Esophagus squamous epithelium (tissue), 5 donors: ENCODE results near the gene WSB2. TPM values are rescaled to one million over a fixed set of nuclear protein-coding genes. Genes with fewer than 3 reads are reported as not detected.

Experiments used
- DNase-seq: peaks from one replicate; lab custom pipeline; 2025; lab: John Stamatoyannopoulos, UW
- H3K27ac ChIP-seq, 4 donors: fragments of 200-600 bp; sonication (generic); one replicate each; pipeline ENCODE4 v1.5.1; 2016 to 2019; ENCODE audit warnings: mild to moderate bottlenecking in 1 of 4
- H3K27me3 ChIP-seq, 4 donors: fragments of 200-600 bp; sonication (generic); 1 replicate in 3 of 4; 2 replicates in 1 of 4; pipeline versions ENCODE4 v1.5.1 to v1.6.0; 2017 to 2021; ENCODE audit warnings: antibody characterized with exemption in 1 of 4
- H3K36me3 ChIP-seq, 3 donors: fragments of 200-600 bp; sonication (generic); one replicate each; pipeline ENCODE4 v1.5.1; 2016 to 2019
- H3K4me1 ChIP-seq, 3 donors: fragments of 200-600 bp; sonication (generic); one replicate each; pipeline ENCODE4 v1.5.1; 2017 to 2019
- H3K4me3 ChIP-seq, 4 donors: fragments of 200-600 bp; sonication (generic); 1 replicate in 3 of 4; 2 replicates in 1 of 4; pipeline ENCODE4 v1.5.1; 2016 to 2019; ENCODE audit warnings: mild to moderate bottlenecking in 2 of 4, moderate library complexity in 1 of 4
- H3K9me3 ChIP-seq, 3 donors: fragments of 200-600 bp; sonication (generic); one replicate each; pipeline ENCODE4 v1.5.1; 2016 to 2019
- POLR2A ChIP-seq, 4 donors: fragments of 450-650 bp; IDR thresholded peaks; one replicate each; pipeline ENCODE4 v1.6.1; 2017; ENCODE audit warnings: antibody characterized with exemption in 4 of 4, mild to moderate bottlenecking in 4 of 4, moderate library complexity in 3 of 4
- WGBS, 2 donors: methylation state at CpG; one replicate each; pipeline ENCODE4 v1.1.5; 2018; 5-methylcytosine and 5-hydroxymethylcytosine counted together
- intact Hi-C: fragments of 100-400 bp; cut with DNase I; formaldehyde crosslinking; loops from one replicate; pipeline ENCODE4 v1.15.0; 2022
- total RNA-seq, 4 donors: library from RNA; depleted of rRNA; stranded (reverse); fragments of >200 nt; gene quantifications; one replicate each; pipeline ENCODE4 v1.1.0, GENCODE V29; 2016
- TF ChIP-seq, protein P1 (sequence below), 6 experiments: fragments of 450-650 bp in 4 of 6; fragments of 200-600 bp in 2 of 6; sonication (generic) in 2 of 6; IDR thresholded peaks; one replicate each; pipeline ENCODE4 v1.5.1; 2016 to 2019; ENCODE audit warnings: antibody characterized with exemption in 6 of 6, mild to moderate bottlenecking in 4 of 6, moderate library complexity in 4 of 6
- donor health status: DM: yes; HTN: yes; CAD: no.

The WSB2 gene
- 10 to 100 TPM; 67.5 to 79.5 (median 74.1) TPM for total RNA-seq

DNA sequence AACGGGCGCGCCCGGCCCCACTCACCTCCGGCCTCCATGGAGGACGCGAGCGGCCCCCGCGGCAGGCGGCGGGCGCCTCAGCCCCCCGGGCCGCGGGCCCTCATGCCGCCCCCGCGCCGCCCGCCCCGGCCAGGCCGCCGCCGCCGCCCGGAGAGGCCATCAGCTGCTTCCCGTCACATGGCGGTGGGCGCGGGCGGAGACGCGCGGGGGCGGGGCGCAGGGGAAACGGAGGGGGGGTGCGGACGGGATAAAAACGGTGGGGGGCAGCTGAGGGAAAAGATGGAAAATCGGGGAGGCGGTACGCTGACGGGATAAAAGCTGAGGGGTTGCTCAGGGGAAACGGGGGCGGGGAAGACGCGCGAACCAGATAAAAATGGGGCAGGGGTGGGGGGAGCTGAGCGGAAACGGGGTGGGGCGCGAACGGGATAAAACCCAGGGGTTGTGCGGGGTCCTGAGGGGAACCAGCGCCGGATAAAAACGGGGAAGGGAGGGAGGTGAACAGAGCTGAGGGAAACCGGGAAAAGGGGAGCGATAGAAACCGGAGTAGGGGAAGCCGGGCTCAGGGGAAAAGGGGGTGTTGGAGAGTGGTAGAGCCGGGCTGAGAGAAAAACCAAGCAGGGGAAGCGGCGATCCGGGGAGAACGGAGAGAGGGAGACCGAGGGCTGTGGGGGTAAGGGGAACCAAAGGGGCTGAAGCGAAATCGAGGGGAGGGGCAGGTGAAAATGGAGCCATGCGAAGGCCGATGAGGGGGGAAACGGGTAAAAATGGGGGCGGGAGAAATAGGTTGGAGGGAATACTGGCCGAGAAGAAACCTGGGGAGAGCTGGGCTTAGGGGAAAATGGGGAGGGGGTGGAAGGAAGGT lies at the start of gene WSB2:
Gene WSB2 (minus strand): TSS at position 169 of the 862 bp plus-strand sequence. CDS start 131 bp downstream, at position 38.
- no peak for TF ChIP-seq POLR2A (IDR thresholded peaks at IDR 0.05)
- TF ChIP-seq, protein P1, sequence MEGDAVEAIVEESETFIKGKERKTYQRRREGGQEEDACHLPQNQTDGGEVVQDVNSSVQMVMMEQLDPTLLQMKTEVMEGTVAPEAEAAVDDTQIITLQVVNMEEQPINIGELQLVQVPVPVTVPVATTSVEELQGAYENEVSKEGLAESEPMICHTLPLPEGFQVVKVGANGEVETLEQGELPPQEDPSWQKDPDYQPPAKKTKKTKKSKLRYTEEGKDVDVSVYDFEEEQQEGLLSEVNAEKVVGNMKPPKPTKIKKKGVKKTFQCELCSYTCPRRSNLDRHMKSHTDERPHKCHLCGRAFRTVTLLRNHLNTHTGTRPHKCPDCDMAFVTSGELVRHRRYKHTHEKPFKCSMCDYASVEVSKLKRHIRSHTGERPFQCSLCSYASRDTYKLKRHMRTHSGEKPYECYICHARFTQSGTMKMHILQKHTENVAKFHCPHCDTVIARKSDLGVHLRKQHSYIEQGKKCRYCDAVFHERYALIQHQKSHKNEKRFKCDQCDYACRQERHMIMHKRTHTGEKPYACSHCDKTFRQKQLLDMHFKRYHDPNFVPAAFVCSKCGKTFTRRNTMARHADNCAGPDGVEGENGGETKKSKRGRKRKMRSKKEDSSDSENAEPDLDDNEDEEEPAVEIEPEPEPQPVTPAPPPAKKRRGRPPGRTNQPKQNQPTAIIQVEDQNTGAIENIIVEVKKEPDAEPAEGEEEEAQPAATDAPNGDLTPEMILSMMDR (IDR thresholded peaks at IDR 0.05) = no peak
- 0 to 1% methylated on average over 32 to 35 of the region's 76 CpGs for WGBS, 2 donors
- Histone ChIP-seq H3K36me3 (no peaks in the 10 kb centered on the region), H3K4me3 (peak within 1 kb of the TSS; percentile 77 to 93 (median 88)), H3K27me3 (no peaks in the 10 kb centered on the region), H3K27ac (peak within 1 kb of the TSS; percentile 97 to 100 (median 99)), H3K4me1 (peaks cover 13 to 61% (median 16%) of the 10 kb centered on the region in 3 donors), H3K9me3 (no peaks in the 10 kb centered on the region)
- peak; percentile 8 for DNase-seq
- intact Hi-C loops = no loop called here

DNA sequence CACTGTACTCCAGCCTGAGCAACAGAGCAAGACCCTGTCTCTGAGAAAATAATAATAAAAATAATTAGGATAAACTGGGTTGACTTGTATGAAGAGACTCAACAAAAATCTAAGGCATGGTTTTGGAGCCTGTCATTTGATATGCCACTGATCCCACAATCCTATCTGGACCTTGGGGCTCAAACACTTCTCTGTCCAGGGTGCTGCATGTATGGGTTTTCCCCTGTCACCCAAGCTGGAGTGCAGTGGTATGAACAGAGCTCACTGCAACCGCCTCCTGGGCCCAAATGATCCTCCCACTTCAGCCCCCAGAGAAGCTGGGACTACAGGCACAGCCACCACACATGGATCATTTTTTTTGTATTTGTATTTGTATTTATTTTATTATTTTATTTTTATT lies 48.1 kb upstream of the WSB2 start:
- Histone ChIP-seq H3K4me3 (no peak overlapping the region), H3K9me3 (no peaks in the 10 kb centered on the region), H3K36me3 (no peaks in the 10 kb centered on the region), H3K4me1 (peaks cover 4 to 22% (median 5%) of the 10 kb centered on the region in 3 donors), H3K27me3 (no peaks in the 10 kb centered on the region), H3K27ac (no peak overlapping the region)
- DNase-seq = no peak
- WGBS, 2 donors = 77 to 79% methylated on average over 1 of the region's 1 CpG
- no peak for TF ChIP-seq POLR2A (IDR thresholded peaks at IDR 0.05)
- TF ChIP-seq, protein P1 (IDR thresholded peaks at IDR 0.05) = no peak
- intact Hi-C loops = no loop called here

DNA sequence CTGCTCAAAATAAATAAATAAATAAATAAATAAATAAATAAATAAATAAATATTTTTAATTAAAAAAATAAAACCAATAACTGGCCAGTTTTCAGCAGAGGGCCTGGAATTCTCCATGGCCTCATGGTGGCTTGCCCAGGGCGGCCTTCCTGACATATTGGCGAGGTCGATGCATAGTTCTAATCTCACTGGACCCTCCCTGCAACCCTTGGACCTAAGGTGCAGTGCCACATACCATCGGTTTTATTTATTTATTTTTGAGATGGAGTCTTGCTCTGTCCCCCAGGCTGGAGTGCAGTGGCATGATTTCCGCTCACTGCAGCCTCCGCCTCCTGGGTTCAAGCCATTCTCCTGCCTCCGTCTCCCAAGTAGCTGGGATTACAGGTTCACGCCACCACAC lies 46.7 kb upstream of the WSB2 start:
- no peak for TF ChIP-seq POLR2A (IDR thresholded peaks at IDR 0.05)
- TF ChIP-seq, protein P1 (IDR thresholded peaks at IDR 0.05) = no peak
- 89 to 93% methylated on average over 8 of the region's 8 CpGs for WGBS, 2 donors
- Histone ChIP-seq H3K4me3 (no peak overlapping the region), H3K36me3 (no peaks in the 10 kb centered on the region), H3K27me3 (no peaks in the 10 kb centered on the region), H3K4me1 (peaks cover 5 to 33% (median 7%) of the 10 kb centered on the region in 3 donors), H3K9me3 (no peaks in the 10 kb centered on the region), H3K27ac (peak overlapping the region in 1 of 4 donors; percentile 57)
- no peak for DNase-seq
- intact Hi-C loops = no loop called here

DNA sequence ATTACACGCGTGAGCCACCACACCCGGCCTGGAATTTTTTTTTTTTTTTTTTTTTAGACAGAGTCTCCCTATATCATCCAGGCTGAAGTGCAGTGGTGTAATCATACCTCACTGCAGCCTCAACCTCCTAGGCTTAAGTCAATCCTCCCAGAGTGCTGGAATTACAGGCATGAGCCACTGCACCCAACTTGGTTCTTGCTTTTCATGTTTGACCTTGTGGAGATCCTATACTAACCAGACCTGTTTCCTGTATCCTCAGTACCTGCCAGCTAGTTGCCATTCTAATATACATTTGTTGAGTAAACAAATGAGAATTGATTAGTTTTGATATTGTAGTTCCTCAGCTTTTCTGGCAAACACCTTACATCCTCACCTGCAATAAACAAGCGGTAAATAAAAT lies 46.0 kb upstream of the WSB2 start:
- H3K4me3 ChIP-seq = no peak overlapping the region
- H3K4me1 ChIP-seq = peaks cover 5 to 39% (median 14%) of the 10 kb centered on the region in 3 donors
- H3K27me3 ChIP-seq = no peaks in the 10 kb centered on the region
- DNase-seq = no peak
- 72 to 85% methylated on average over 3 to 4 of the region's 4 CpGs for WGBS, 2 donors
- TF ChIP-seq, protein P1 (IDR thresholded peaks at IDR 0.05) = no peak
- no peak for TF ChIP-seq POLR2A (IDR thresholded peaks at IDR 0.05)
- H3K36me3 ChIP-seq = no peaks in the 10 kb centered on the region
- no peaks in the 10 kb centered on the region for H3K9me3 ChIP-seq
- peak overlapping the region in 2 of 4 donors; percentile 34 to 57 for H3K27ac ChIP-seq
- intact Hi-C loops = no loop called here
